Suppressor macrophage treated with lipopolysaccharide for 4 hours (primary cell): ENCODE measurements around the gene APOF.
"Not testable (repeated sequence)": the region's sequence is repeated elsewhere in the genome, so short reads cannot be mapped to it uniquely, and the experiment has no call there.

Experiments used
- DNase-seq: peaks from one replicate; pipeline ENCODE4 v3.0.0-alpha.2; 2020

APOF gene

DNA sequence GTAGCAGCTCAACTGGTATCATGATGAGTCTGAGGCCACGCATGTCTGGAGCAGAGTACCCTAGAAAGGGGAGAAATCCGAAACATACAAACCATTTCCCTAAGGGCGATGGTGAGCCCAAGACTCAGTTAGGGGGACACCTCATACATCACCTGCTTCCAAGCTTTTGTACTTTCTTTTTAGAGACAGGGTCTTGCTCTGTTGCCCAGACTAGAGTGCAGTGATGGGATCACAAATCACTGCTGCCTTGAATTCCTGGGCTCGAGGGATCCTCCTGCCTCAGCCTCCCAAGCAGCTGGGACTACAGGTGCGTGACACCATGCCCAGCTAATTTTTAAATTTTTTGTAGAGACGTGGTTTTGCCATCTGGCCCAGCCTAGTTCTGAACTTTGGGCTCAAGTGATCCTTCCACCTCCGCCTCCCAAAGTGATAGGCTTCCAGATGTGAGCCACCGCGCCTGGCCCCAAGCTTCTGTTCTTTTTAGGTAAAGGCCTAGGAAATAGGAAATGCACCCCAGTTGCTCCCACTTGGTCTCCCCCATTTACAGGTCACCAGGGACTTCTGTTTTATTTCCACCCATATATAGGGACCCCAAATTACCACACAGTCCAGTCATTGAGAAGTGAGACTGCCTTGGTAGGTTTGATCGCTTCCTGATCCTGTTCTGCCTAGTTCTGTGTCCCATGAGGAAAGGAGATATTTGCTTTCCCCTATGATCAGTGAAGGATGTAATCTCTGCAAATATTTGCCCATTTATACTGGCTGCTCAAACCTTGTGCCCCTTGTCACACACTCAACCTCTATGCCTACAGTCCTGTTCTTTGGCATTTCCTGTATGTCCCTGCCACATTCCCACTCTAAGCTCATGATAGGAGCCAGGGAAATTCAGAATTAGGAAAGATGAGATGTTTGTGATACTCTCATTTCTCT lies at the start of gene APOF:
Gene APOF (minus strand): TSS at position 728 of the 930 bp plus-strand sequence. CDS start 112 bp downstream, at position 616.
- DNase-seq, result no peak

GRCh38 chr12:56411781-56412639 lies 49.4 kb upstream of the APOF start:
- no peak for DNase-seq

DNA sequence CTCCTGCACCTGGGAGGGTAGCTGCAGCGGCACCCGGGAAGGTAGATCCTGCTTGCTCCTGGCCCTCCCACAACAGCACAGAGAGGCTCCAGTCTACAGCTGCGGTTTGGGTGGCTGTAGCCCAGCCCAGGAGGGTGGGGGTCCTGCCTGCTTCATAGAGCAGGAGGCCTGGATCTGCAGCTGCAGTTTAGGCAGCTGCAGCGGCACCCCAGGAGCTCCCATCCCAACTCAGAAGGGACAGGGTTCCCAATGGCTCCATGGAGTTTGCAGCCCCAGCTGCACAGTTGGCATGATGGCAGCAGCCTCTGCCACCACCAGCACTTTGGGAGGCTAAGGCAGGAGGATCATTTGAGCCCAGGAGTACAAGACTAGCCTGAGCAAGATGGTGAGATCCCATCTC lies 48.1 kb upstream of the APOF start:
- no peak for DNase-seq

DNA sequence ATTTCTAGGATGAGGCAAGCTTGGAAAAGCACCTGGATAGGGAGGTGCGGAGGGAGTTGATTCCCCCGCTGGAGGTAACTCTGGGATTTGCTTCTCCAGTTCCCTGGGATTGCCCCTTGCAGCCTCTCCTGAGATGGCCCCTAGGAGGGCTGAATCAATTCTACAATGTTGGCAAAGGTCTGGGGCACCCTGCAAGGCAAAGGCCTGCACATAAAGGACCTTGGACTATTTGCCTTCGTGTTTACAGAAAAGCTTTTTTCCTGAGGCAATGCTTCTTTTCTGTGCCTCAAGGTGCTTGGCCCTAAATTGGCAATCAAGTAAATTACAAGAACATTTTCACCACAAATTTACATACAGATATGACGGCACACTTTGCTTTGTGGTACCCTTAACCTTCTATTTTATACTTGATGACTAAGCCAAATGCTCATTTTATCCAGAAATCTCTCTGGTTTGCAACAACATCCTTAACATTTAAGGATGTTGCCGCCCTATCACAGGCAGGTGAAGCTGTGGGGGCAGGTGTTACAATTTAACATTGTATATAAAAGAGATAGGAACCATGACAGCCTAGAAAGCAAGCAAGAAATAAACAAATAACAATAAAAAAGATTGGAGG lies 46.3 kb upstream of the APOF start:
- DNase-seq, result no peak

- not testable (repeated sequence) for DNase-seq
Observed at GRCh38 chr12:56404227-56404626, 41.6 kb upstream of the APOF start.

DNA sequence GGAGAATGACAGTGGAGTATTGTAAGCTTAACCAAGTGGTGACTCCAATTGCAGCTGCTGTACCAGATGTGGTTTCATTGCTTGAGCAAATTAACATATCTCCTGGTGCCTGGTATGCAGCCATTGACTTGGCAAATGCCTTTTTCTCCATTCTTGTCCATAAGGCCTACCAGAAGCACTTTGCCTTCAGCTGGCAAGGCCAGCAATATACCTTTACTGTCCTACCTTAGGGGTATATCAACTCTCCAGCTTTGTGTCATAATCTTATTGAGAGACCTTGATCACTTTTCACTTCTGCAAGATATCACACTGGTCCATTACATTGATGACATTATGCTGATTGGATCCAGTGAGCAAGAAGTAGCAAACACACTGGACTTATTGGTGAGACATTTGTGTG lies 39.0 kb upstream of the APOF start:
- DNase-seq, result not testable (repeated sequence)

GRCh38 chr12:56401125-56401524 lies 38.5 kb upstream of the APOF start:
- not testable (repeated sequence) for DNase-seq

DNA sequence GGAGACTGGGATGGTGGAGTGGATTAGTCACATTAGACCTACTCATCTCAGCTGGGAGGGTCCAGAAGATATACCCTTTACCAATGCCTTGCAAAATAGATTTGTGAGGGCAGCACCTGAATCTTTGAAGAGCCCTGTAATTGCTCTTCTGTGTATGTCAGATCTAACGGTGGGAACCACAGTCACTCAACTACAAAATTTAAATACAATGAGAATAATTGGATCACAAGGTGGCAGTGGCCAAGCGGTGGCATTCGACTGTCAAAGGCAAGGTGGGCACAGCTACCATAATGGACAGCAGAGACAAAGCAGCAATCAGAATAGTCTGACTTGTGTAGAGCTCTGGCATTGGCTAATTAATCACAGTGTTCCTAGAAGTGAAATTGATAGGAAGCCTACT lies 36.8 kb upstream of the APOF start:
- not testable (repeated sequence) for DNase-seq

DNA sequence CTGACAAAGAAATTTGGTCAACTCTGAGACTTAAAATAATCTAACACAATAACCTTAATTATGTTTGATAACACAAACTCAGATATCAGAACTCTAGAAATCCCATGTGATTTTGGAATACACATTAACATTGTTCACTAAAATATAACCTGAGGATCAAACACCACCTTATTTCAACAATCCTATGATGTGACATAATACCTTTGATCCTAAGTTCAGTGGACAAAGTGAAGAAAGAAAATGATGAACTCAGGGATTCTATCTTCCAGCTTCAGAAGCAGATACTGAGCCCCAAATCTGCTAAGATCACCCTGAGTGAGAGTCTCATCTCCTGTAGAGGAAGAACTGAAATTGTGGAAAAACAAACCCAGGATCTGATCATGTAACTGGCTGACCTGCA lies 35.7 kb upstream of the APOF start:
- DNase-seq, result no peak

DNA sequence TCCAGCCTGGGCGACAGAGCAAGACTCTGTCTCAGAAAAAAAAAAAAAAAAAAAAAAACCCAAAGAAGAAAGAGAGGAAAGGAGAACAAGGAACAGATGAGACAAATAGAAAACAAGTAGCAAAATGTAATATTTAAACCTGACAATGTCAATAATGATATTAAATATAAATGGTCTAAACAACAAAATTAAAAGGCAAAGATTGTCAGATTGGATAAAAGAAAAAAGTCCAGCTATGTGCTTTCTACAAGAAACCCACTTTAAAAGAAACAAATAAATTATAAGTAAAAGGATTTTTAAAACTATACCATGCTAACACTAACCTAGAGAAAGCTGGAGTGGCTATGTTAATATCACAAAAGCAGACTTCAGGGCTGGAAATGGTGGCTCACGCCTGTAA lies 29.7 kb upstream of the APOF start:
- DNase-seq, result no peak

- DNase-seq, result no peak
Observed at GRCh38 chr12:56391721-56392120, 29.1 kb upstream of the APOF start.

DNA sequence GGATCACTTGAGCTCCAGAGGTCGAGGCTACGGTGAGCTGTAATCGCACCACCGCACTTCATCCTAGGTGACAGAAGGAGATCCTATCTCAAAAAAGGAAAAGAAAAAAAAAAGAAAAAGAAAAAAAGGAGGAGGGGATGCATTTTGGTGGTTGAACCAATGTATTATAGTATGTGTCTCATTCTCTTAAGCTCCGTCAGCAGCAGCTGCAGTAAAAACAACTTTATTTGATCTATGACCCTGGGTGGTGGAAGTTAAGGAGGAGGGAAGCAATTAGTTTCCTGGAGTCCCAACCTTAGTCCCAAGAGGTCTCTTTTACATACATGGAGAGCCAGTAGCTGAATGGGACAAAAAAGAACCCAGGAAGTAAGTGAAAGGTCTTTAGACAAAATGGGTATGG lies 26.8 kb upstream of the APOF start:
- no peak for DNase-seq

DNA sequence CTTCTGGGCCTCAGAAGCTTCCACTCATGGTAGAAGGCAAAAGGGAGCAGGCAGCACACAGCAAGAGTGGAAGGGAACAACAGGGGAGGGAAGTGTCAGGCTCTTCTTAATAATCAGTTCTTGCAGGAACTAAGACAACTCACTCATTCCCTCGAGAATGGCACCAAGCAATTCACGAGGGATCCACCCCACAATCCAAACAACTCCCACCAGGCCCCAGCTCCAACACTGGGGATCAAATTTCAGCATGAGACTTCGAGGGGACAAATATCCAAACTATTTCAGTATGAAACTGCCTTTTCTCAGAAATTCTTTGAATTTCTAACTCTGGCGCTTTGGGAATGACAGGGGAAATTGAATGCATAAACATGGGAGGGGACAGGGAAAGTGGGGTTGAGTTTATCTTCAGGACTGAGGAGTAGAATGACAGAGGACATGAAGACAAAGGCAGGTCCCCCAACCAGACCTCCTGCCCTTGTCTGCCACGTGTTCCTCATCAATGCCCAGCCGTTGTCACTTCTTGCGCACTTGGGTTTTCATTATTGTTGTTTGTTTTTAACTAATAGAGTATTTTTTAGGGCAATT lies 24.6 kb upstream of the APOF start:
- DNase-seq, result no peak

GRCh38 chr12:56385873-56386272 lies 23.2 kb upstream of the APOF start:
- no peak for DNase-seq

GRCh38 chr12:56382611-56383010 lies 20.0 kb upstream of the APOF start:
- no peak for DNase-seq

DNA sequence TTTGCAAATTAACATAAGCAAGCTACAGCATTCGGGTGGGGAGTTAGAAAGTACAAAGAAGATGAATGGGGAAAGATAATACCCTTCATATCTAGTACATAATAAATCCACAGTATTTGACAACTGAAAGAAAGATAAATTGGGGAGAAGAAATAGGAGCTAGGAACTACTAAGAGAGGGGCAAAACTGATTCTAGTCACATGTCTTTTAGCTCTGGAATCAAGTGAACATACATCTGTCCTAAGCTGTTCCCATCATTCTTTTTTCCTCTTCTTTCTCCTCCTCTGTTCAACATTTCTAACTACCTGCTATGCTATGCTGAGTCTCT lies 15.3 kb upstream of the APOF start:
- DNase-seq, result no peak

GRCh38 chr12:56377310-56377988 lies 14.8 kb upstream of the APOF start:
- DNase-seq, result peak; percentile 9

- DNase-seq, result peak; percentile 2
Observed at GRCh38 chr12:56375598-56376434, 13.2 kb upstream of the APOF start.

- DNase-seq, result no peak
Observed at GRCh38 chr12:56374726-56375597, 12.3 kb upstream of the APOF start.

DNA sequence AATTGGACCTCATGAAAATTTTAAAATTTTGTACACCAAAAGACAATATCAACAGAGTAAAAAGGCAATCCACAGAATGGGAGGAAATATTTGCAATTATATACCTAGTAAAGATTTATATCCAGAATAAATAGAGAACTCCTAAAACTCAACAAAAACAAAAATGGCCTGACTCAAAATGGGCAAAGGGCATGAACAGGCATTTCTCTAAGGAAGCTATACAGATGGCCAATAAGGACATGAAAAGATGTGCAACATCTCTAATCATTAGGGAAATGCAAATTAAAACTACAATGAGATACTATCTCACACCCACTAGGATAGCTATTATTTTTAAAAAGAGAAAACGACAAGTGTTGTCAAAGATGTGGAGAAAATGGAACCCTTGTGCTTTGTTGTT lies 10.9 kb upstream of the APOF start:
- DNase-seq, result no peak

DNA sequence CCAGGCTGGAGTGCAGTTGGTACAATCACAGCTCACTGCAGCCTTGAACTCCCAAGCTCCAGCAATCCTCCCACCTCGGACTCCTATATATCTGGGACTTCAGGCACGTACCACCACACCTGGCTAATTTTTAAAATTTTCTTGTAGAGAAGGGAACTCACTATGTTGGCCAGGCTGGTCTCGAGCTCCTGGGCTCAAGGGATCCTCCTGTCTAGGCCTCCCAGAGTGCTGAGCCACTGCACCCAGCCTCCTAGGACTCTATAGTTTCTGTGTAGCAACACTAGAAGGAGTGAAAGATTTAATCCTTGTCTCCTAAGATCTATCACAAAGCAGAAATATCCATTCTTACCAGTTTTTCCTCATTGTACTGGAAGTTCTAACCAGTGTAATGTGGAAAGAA lies 4.3 kb upstream of the APOF start:
- DNase-seq, result no peak
